Gastroesophageal sphincter (tissue), 4 donors: Measurements from ENCODE around the gene HILPDA. TPM values are rescaled to one million over a fixed set of nuclear protein-coding genes. Genes with fewer than 3 reads are reported as not detected.

Experiments
- ATAC-seq: fragments of 150-250 bp; one replicate; pipeline ENCODE4 v1.9.1; 2016; ENCODE audit warnings: mild to moderate bottlenecking, moderate library complexity
- H3K27ac ChIP-seq, 4 donors: fragments of 200-600 bp; sonication (generic) in 3 of 4; 1 replicate in 3 of 4; 2 replicates in 1 of 4; pipeline ENCODE4 v1.5.1; 2016 to 2019
- H3K27me3 ChIP-seq: fragments of 200-600 bp; sonication (generic); one replicate; pipeline ENCODE4 v1.5.1; 2019
- H3K36me3 ChIP-seq, 2 donors: fragments of 200-600 bp; sonication (generic); one replicate each; pipeline ENCODE4 v1.5.1; 2019; ENCODE audit warnings: control low read depth in 1 of 2
- H3K4me1 ChIP-seq, 3 donors: fragments of 200-600 bp; sonication (generic); 1 replicate in 2 of 3; 2 replicates in 1 of 3; pipeline ENCODE4 v1.5.1; 2016 to 2019; ENCODE audit warnings: control low read depth in 2 of 3
- H3K4me3 ChIP-seq, 2 donors: fragments of 200-600 bp; sonication (generic); one replicate each; pipeline ENCODE4 v1.5.1; 2019; ENCODE audit warnings: mild to moderate bottlenecking in 1 of 2, moderate library complexity in 1 of 2
- H3K9me3 ChIP-seq, 3 donors: fragments of 200-600 bp; sonication (generic); one replicate each; pipeline ENCODE4 v1.5.1; 2017 to 2019; ENCODE audit warnings: control low read depth in 2 of 3
- CTCF ChIP-seq, 4 experiments: fragments of 200-600 bp in 2 of 4; fragments of 450-650 bp in 2 of 4; sonication (generic) in 1 of 4; IDR thresholded peaks; one replicate each; pipeline ENCODE4 v1.5.1; 2017 to 2019; ENCODE audit warnings: antibody characterized with exemption in 4 of 4, mild to moderate bottlenecking in 2 of 4, moderate library complexity in 2 of 4
- EP300 ChIP-seq: sonication (generic); formaldehyde crosslinking; IDR thresholded peaks from one replicate; pipeline ENCODE4 v1.6.1; 2017; ENCODE audit warnings: antibody characterized with exemption, mild to moderate bottlenecking
- POLR2A ChIP-seq, 2 donors: fragments of 450-650 bp; IDR thresholded peaks; one replicate each; pipeline ENCODE4 v1.6.1; 2017; ENCODE audit warnings: antibody characterized with exemption in 2 of 2, mild to moderate bottlenecking in 2 of 2, moderate library complexity in 1 of 2
- POLR2AphosphoS5 ChIP-seq: sonication (generic); formaldehyde crosslinking; IDR thresholded peaks from one replicate; pipeline ENCODE4 v1.6.1; 2017; ENCODE audit warnings: antibody characterized with exemption
- WGBS, 2 donors: methylation state at CpG; one replicate each; pipeline ENCODE4 v1.1.5; 2018; ENCODE audit warnings: low coverage in 1 of 2; 5-methylcytosine and 5-hydroxymethylcytosine counted together
- total RNA-seq, 4 donors: library from RNA; depleted of rRNA; stranded (reverse); fragments of >200 nt; gene quantifications; one replicate each; pipeline ENCODE4 v1.1.0, GENCODE V29; 2016

The HILPDA gene
- total RNA-seq, 4 donors from 2014 or later, result 2.8 to 19.0 (median 6.6) TPM

GRCh38 chr7:128447941-128448564, 7.6 kb upstream of the HILPDA start:
- ATAC-seq, result no peak
- peaks cover 0 to 1% (median 0%) of the 10 kb centered on the region in 3 donors for H3K4me1 ChIP-seq
- H3K9me3 ChIP-seq, result no peaks in the 10 kb centered on the region
- TF ChIP-seq POLR2AphosphoS5 (no peak), CTCF (IDR thresholded peaks at IDR 0.05) (no peak), EP300 (no peak), POLR2A (IDR thresholded peaks at IDR 0.05) (no peak)
- 93 to 100% methylated on average over 2 to 3 of the region's 4 CpGs for WGBS, 2 donors
- H3K4me3 ChIP-seq, result no peak overlapping the region
- H3K36me3 ChIP-seq, result no peaks in the 10 kb centered on the region
- H3K27me3 ChIP-seq, result no peaks in the 10 kb centered on the region
- no peak overlapping the region for H3K27ac ChIP-seq

- Histone ChIP-seq H3K36me3 (no peaks in the 10 kb centered on the region), H3K27ac (no peak overlapping the region), H3K4me3 (no peak overlapping the region), H3K9me3 (no peaks in the 10 kb centered on the region), H3K4me1 (peaks cover 0 to 9% (median 0%) of the 10 kb centered on the region in 3 donors), H3K27me3 (no peaks in the 10 kb centered on the region)
- TF ChIP-seq POLR2A (IDR thresholded peaks at IDR 0.05) (no peak), EP300 (no peak), POLR2AphosphoS5 (no peak), CTCF (IDR thresholded peaks at IDR 0.05) (no peak)
- ATAC-seq, result no peak
- WGBS, 2 donors, result 86 to 93% methylated on average over 6 of the region's 6 CpGs
Measured at GRCh38 chr7:128448751-128449302, 6.9 kb upstream of the HILPDA start.

GRCh38 chr7:128450409-128450808, 5.3 kb upstream of the HILPDA start:
- Histone ChIP-seq H3K27me3 (no peaks in the 10 kb centered on the region), H3K27ac (no peak overlapping the region), H3K9me3 (no peaks in the 10 kb centered on the region), H3K4me3 (no peak overlapping the region), H3K36me3 (no peaks in the 10 kb centered on the region), H3K4me1 (peaks cover 0 to 24% (median 5%) of the 10 kb centered on the region in 3 donors)
- TF ChIP-seq POLR2A (IDR thresholded peaks at IDR 0.05) (no peak), POLR2AphosphoS5 (no peak), CTCF (IDR thresholded peaks at IDR 0.05) (no peak), EP300 (no peak)
- 55 to 59% methylated on average over 3 to 4 of the region's 4 CpGs for WGBS, 2 donors
- no peak for ATAC-seq

GRCh38 chr7:128450913-128451312, 4.8 kb upstream of the HILPDA start:
- WGBS, 2 donors, result 82 to 96% methylated on average over 5 of the region's 5 CpGs
- H3K9me3 ChIP-seq, result no peaks in the 10 kb centered on the region
- H3K4me3 ChIP-seq, result no peak overlapping the region
- TF ChIP-seq CTCF (IDR thresholded peaks at IDR 0.05) (no peak), POLR2A (IDR thresholded peaks at IDR 0.05) (no peak), POLR2AphosphoS5 (no peak), EP300 (no peak)
- H3K36me3 ChIP-seq, result no peaks in the 10 kb centered on the region
- no peak overlapping the region for H3K27ac ChIP-seq
- no peak for ATAC-seq
- no peaks in the 10 kb centered on the region for H3K27me3 ChIP-seq
- H3K4me1 ChIP-seq, result peaks cover 0 to 24% (median 5%) of the 10 kb centered on the region in 3 donors

- H3K27me3 ChIP-seq, result no peaks in the 10 kb centered on the region
- no peak overlapping the region for H3K4me3 ChIP-seq
- H3K36me3 ChIP-seq, result peaks cover 0 to 3% of the 10 kb centered on the region in 2 donors
- 80 to 81% methylated on average over 1 of the region's 1 CpG for whole genome bisulfite sequencing, 2 donors
- H3K4me1 ChIP-seq, result peaks cover 3 to 41% (median 12%) of the 10 kb centered on the region in 3 donors
- TF ChIP-seq EP300 (no peak), POLR2A (IDR thresholded peaks at IDR 0.05) (no peak), POLR2AphosphoS5 (no peak)
- no peak for ATAC-seq
- no peak overlapping the region for H3K27ac ChIP-seq
- H3K9me3 ChIP-seq, result no peaks in the 10 kb centered on the region
Measured at GRCh38 chr7:128452552-128452951, 3.1 kb upstream of the HILPDA start.
